ENCODE data around the gene RNF181.
"Not testable (repeated sequence)": the region's sequence is repeated elsewhere in the genome, so short reads cannot be mapped to it uniquely, and the experiment has no call there.

The RNF181 gene, protein sequence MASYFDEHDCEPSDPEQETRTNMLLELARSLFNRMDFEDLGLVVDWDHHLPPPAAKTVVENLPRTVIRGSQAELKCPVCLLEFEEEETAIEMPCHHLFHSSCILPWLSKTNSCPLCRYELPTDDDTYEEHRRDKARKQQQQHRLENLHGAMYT

DNA sequence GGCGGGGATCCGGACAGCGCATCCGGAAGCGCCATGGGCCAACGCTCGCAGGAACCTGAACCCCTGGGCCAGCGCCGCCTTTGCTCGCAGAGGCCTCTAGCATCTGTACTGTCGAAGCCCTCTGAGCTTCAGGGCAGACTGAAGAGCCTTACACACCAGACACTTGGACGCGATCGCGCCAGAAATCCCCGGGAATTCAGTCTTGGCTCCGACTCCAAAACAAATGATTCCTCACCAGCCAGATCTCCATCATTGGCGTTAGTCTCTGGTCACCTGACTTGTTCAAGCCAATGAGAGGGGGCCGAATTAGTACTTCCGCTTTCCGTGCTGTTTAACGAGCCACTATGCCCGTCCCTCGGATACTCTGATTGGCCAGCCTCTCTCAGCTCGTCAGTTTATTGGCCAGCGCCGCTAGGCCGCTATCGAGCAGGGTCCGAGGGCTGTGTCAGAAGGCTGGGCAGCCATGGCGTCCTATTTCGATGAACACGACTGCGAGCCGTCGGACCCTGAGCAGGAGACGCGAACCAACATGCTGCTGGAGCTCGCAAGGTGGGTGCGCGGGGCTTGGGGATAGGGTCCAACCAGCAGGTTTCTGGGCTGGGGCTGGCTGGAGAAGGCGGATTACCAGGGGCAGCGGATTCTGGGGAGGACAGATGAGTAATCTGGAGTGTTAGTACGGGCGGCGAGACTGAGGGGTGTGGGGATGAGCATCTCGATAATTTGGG is at the start of gene RNF181:
TSS of gene RNF181 (plus strand) at position 445 of the 725 bp plus-strand sequence. CDS start at position 464, 19 bp downstream.
- in situ Hi-C loops (cut with MboI; ENCODE audit: low sequenced_read_pairs), result no loop called here

DNA sequence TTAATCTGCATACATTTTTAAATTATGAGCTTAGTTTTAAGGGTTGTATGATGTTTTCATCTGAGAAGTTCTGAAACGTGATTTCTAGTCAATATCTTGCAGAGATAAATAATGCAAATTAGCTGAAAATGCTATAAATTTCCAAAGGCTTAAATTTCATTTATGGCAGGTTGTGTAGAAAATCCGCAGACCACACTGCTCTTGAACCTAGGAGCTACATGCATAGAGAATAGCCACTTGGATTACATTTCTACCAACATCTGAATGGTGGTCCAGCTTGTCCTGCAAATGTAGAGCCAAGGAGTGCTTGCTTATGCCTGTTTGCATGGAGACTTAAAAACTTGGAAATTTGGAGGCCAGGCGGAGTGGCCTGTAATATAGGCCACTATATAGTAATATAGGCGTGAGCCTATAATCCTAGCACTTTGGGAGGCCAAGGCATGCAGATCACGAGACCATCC is 49.7 kb upstream of the RNF181 start:
- in situ Hi-C loops (cut with MboI; ENCODE audit: low sequenced_read_pairs), result no loop called here

DNA sequence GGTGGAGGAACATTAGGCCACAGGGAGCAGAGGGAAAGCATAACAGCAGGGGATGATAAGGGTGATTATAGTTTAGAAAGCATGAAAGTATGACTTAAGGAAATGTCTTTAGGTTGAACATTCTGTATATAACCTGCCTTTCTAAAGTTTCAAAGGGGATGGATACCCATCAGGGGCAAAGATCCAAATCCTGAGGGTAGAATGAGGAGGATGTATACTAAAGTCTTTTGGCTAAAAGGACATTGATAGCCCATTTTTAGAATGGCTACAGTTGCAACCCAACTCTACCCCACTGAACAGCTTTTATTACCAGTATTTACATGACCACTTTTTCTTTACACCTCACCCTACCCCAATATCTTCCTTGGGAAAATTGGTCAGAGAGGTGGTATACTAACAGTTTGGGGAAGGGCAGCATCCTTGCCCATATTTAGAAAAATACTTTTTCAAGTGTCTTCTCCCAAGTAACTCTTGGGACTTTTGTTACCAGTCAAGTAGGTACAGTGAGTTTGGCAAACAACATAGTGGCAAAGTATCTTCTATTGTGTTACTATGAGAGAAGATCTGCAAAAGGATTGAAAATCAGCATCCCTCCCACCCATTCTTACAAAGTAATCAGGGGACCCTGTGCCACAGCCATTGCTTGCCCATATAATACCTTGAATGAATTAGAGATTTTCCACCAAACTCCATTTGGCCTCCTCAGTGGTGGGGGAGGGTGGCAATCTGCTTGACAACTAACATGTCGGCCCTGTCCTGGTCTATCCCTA is 48.3 kb upstream of the RNF181 start:
- in situ Hi-C loops (cut with MboI; ENCODE audit: low sequenced_read_pairs), result no loop called here

DNA sequence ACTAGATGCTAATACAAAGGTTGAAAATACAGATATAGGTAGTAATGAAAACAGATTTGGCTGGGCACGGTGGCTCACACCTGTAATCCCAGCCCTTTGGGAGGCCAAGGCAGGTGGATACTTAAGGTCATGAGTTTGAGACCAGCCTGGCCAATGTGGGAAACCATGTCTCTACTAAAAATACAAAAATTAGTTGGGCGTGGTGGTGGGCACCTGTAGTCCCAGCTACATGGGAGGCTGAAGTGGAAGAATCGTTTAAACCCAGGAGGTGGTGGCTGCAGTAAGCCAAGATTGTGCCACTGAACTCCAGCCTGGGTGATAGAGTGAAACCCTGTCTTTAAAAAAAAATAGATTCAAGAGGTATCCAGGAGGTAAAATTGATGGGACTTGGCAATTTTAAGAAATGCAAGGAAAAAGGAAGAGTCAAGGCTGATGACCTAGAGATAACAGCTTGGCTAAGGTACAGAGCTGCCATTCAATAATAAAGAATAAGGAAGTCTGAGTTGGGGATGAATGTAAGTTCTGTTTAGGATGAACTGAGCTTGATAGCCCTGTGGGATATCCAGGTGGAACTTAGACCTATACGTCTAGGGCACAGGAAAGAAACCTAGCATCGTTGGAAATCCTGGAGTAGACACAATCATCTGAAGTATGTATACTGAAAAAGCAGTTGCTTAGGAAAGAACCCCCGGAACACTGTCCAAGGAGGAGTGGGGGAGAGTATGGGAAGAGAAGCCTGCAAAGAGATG is 47.5 kb upstream of the RNF181 start:
- in situ Hi-C loops (cut with MboI; ENCODE audit: low sequenced_read_pairs), result no loop called here

DNA sequence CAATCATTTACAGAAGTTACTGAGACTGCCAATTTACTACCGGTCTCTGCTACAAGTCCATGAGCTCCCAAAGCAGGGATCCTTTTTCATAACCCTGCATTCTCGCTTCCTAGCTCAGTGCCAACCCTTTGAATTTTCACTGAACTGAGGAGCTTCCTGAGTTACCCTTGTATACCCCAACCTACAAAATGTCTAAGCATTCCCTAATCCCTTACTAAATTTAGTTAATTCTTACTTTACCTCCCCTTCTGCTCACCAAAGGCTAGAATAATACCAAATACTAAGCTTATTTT is 47.0 kb upstream of the RNF181 start:
- in situ Hi-C loops (cut with MboI; ENCODE audit: low sequenced_read_pairs), result no loop called here

DNA sequence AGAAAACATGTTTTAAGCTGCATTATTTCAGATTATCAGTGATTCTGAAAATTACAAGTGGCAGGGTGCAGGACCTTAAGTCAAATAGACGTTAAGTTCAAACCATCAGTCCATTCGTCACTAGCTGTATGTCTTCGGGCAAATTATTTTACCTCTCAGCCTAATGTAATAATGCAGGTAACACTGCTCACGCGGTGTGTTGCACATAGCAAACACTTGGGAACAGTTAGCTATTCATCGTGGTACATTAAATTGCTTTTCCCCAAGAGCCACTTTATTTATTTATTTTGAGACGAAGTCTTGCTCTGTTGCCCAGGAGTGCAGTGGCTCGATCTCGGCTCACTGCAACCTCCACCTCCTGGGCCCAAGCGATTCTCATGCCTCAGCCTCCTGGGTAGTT is 46.5 kb upstream of the RNF181 start:
- in situ Hi-C loops (cut with MboI; ENCODE audit: low sequenced_read_pairs), result no loop called here

DNA sequence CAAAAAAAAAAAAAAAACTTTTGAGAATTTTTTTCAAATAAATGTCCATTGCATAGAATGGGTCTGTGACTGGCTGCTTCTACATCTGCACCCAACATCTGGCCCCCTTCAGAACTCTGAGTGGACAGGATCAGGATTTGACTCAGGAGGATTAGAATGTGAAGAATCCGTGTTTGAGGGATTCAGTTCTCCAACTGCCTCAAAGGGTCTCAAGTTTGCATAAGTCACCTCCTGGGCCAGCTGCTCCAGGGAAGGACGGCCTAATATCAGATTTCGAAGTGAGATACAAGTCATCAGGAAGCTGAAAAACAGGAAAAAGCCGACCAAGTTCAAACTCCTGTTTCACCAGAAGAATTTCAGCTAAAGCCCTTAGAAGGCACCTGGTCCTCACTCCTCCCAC is 45.7 kb upstream of the RNF181 start:
- in situ Hi-C loops (cut with MboI; ENCODE audit: low sequenced_read_pairs), result no loop called here

DNA sequence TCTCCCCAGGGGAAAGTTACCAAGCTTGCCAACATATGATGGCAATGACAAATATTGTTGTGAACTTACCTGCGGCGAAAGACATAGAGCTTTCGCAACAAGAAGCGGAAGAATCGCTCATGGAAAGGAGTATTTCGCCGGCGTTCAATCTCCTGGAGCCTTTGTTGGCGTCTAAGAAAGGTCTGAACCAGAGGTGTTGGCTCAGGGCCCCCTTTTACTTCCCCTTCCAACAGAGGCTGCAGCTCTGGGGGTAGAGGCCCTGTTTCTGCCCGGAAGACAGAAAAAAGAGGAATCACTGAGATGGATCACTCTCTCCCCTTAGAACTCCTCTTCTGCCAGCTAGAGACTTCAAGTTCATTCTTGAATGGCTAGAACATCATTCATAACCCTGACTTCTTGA is 45.1 kb upstream of the RNF181 start:
- in situ Hi-C loops (cut with MboI; ENCODE audit: low sequenced_read_pairs), result no loop called here

DNA sequence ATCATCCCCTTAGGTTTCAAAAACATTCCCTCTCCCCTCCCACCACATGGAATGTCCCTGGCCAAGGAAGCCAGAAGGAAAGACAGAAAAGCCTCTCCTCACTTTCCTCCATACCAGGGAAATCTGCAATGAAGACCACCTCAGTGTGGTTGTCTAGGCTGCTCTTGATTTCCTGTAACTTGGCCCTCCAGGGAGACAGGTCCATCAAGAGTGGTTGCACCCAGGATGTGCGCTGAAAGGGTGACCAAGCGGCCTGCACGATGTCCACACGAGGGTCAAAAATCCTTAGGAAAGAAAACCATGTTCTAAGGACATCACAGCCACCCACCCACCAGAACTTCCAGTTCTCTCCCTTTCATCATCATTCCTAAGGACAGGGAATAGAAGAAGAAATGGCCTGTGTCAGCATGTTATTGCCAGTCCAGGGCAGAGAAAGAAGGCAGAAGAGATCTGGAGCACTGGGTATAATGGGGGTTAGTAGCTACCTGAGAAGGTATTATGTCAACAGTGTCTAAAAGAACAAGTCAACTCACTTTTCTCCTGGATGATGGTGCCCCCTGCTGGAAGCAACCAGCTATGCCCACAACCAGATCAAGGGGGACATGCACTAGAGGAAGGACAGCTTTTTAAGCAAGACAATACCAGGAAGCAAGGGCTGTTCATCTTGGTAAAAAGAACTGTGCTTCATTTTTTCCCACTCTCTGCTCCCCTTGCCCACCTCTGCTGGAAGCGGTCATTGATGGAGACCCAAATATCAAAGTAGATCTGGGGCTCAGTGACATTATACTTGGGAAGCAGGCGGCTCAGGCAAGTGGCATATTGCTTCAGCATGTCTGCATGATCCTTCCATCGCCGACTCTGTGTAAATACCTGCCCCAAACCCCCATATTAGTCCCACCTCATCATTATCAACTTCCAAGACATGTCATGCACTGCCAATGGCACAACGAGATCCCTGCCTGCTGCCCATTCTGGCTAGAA is 43.6 kb upstream of the RNF181 start:
- in situ Hi-C loops (cut with MboI; ENCODE audit: low sequenced_read_pairs), result no loop called here

DNA sequence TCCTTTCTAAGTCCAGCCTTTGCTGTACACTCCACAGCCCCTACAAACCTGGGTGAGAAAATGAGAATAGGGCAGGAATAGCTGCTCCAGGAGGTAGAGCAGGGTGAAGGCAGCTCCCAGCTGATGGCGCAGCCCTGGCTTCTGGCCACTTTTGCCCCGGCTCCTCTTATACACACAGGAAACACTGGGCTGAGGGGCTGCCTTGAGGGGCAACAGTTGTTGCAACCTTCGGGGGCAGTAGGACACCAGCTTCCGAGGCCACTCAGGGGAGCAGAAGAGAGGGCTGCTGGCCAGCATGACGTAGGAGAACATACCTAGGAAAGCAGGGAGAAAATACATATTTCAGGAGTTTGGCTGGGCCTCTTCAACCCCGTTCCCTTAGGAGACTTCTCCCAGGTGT is 42.4 kb upstream of the RNF181 start:
- in situ Hi-C loops (cut with MboI; ENCODE audit: low sequenced_read_pairs), result no loop called here

DNA sequence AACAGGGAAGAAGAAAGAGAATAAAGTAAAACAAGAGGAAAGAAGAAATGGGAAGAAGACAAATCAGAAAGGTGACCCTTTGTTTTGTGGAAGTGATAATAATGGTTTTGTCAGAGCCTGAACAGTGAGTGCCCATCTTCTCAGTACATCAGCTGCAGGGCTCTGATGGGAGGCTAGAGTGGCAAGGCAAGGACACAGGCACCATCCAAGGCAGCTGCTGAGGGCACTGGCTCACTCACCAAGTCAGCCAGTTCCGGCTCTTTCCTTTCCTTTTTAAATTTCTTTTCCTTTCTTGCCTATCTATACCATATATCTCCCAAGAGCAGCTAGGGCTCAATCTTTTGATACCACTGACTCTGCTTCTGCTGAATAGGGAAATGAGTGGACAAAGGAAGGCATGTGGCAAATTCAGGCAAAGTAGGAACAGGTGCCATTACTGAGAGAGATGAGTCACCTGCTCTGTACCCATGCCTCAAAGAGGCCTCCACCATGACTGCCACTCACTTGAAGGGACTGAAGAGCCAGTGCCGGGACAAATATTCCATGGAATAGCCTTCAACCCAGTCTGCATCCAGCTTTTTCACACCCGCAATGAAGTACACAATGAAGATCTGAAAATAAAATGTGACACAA is 40.4 kb upstream of the RNF181 start:
- in situ Hi-C loops (cut with MboI; ENCODE audit: low sequenced_read_pairs), result no loop called here

DNA sequence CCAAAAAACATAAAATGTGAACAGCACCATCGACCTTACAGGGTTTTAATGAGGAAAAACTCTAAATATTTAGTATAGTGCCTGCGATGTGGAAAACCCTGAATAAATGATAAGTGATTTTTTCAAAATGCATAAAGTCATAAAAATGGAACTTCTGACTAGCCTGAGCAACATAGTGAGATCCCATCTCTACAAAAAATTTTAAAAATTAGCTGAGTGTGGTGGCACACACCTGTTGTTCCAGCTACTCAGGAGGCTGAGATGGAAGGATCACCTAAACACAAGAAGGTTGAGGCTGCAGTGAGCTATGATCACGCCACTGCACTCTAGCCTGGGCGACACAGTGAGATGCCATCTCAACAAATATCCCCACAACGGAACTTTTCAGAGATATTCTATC is 38.4 kb upstream of the RNF181 start:
- in situ Hi-C loops (cut with MboI; ENCODE audit: low sequenced_read_pairs), result no loop called here

DNA sequence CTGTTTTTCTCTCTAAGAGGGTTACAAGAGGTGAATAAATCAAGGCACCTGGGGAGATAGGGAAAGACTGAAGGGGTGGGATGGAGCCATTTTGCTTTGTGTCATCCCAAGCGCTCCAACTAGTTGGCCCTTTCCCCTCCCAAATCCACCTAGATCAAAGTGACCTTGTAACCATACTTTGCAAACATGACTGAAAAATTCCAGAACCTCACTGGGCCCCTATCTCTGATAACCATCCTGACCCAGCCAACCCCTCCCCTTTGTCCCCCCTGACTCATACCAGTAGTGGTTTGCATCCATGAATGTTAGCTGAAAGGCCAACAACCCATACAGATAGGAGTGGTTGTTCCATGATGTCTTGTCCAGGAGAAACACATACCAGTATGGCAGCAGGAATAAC is 37.4 kb upstream of the RNF181 start:
- in situ Hi-C loops (cut with MboI; ENCODE audit: low sequenced_read_pairs), result no loop called here

DNA sequence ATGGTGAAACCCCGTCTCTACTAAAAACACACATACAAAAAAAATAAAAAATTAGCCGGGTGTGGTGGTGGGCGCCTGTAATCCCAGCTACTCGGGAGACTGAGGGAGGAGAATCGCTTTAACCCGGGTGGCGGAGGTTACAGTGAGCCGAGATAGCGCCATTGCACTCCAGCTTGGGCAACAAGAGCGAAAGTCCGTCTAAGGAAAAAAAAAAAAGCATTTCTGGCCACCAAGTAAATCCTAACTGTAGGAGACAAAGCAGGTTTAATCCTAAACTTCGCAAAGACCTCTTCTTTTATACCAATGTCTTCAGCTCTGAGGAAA is 35.2 kb upstream of the RNF181 start:
- in situ Hi-C loops (cut with MboI; ENCODE audit: low sequenced_read_pairs), result not testable (repeated sequence)

DNA sequence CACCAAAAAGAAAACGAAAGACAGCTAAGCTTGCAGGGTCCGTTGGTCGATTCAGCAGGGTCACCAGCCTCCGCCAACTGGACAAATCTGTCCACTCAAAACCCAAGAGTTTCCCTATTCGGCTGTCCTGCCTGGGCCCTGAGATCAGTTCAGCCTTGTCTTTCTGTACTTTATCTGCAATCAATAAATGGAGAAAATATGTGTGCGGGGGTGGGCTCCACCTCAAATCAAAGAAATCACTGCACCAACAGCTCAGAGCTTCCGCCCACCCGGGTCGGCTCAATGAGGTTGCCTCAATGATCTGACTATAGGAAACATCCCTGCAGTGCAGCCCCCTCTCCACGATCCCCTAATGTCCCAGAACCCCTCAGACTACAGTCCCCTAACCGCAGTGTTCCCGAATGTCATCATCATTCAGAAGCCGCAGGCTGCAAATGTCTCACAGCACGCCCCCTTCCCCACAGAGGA is 34.7 kb upstream of the RNF181 start:
- in situ Hi-C loops (cut with MboI; ENCODE audit: low sequenced_read_pairs), result no loop called here

DNA sequence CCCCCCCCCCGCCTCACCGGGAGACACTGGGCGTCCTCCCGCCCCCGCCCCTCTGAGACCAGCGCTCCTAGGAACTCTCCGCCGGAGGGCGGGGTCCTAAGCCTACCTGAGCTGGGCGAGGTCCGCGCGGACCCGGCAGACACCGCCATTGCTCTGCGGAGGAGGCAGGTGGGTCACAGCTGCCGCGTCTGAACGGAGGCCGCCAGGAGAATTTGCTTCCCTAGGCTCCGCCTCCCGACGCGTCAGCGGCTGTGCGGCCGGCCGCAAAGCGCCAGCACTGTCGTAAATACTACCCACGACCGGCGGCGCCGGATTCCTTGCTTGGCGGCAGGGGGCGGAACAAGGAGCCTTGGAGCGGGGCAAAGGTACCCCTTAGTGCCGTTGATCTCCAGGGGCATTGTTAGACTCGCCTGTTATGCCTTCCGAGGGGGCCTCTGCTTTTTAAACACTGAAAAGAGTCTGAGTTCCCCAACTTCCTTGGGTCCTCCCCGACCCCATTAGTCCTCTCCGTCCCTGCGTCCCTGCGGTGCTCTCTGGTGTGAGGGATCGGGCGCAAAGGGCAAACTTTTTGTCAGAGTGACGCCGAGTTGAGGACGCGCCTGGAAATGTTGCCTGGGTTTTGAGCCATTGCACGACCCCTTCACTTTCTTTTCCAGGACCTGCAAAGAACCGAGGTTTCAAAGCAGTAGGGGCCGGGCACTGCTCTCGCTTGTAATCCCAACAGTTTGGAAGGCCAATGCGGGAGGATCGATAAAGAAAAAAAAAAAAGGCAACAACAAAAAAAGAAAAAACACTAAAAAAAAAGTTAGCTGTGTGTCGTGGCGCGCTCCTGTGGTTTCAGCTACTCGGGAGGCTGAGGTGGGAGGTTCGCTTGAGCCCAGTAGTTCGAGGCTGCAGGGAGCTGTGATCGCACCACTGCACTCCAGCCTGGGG is 34.0 kb upstream of the RNF181 start, which contains the start of gene GGCX:
TSS of gene GGCX (minus strand) at position 214 of the 933 bp plus-strand sequence. CDS start at position 149, 65 bp downstream.
- in situ Hi-C loops (cut with MboI; ENCODE audit: low sequenced_read_pairs), result no loop called here

DNA sequence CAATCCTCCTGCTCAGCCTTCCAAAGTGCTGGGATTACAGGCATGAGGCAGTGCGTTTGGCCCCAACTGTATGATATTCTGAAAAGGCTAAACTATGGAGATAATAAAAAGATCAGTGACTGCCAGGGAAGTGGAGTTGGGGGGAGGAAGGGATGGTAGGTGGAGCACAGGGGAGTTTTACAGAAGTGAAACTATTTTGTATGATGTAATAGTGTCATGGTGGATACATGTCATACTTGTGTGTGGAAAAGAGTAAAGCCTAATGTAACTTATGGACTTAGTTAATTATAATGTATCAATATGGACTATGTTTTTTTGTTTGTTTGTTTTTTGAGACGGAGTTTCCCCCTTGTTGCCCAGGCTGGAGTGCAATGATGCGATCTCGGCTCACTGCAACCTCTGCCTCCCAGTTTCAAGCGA is 31.4 kb upstream of the RNF181 start:
- in situ Hi-C loops (cut with MboI; ENCODE audit: low sequenced_read_pairs), result no loop called here

DNA sequence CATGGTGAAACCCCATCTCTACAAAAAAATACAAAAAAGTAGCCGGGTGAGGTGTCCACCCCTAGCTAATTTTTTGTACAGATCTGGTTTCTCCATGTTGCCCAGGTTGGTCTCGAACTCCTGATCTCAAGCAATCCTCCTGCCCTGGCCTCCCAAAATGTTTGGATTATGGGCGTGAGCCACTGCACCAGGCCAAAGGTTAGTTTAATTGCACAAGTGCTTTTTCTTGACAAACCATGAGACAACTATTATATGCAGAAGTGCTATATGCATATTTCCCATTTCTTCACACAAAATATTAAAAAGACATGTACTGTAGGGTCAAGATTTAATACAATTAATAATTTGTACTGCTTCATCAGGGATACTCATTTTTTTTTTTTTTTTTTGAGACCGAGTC is 29.3 kb upstream of the RNF181 start:
- in situ Hi-C loops (cut with MboI; ENCODE audit: low sequenced_read_pairs), result no loop called here

DNA sequence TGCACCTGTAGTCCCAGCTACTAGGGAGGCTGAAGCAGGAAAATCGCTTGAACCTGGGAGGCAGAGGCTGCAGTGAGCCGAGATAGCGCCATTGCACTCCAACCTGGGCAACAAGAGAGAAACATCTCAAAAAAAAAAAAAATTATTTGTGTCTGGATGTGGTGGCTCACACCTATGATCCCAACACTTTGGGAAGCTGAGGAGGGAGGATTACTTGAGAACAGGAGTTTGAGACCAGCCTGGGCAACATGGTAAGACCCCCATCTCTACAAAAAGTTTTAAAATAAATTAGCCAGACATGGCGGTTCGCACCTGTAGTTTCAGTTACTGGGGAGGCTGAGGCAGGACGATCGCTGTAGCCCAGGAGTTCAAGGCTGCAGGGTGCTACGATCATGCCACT is 19.8 kb upstream of the RNF181 start:
- in situ Hi-C loops (cut with MboI; ENCODE audit: low sequenced_read_pairs), result no loop called here

Measured in hTERT RPE-1 (cell line).